Thyroid gland (tissue), 4 donors: ENCODE measurements around the gene ARL4A. TPM values are rescaled to one million over a fixed set of nuclear protein-coding genes. Genes with fewer than 3 reads are reported as not detected.

ENCODE experiments used
- DNase-seq, 2 donors: peaks; one replicate each; pipeline ENCODE4 v3.0.0-alpha.2; 2019
- H3K27ac ChIP-seq, 3 donors: fragments of 200-600 bp; sonication (generic); 1 replicate in 2 of 3; 2 replicates in 1 of 3; pipeline ENCODE4 v1.5.1; 2016 to 2019; ENCODE audit warnings: mild to moderate bottlenecking in 1 of 3, moderate library complexity in 1 of 3
- H3K27me3 ChIP-seq: fragments of 200-600 bp; sonication (generic); one replicate; pipeline ENCODE4 v1.5.1; 2019
- H3K36me3 ChIP-seq, 2 donors: fragments of 200-600 bp; sonication (generic); one replicate each; pipeline ENCODE4 v1.5.1; 2016 to 2019
- H3K4me1 ChIP-seq, 2 donors: fragments of 200-600 bp; sonication (generic); one replicate each; pipeline ENCODE4 v1.5.1; 2017 to 2019
- H3K4me3 ChIP-seq, 3 donors: fragments of 200-600 bp; sonication (generic); replicated peaks in 1 of 3; 1 replicate in 2 of 3; 2 replicates in 1 of 3; pipeline ENCODE4 v1.5.1; 2016; ENCODE audit warnings: mild to moderate bottlenecking in 1 of 3
- H3K9me3 ChIP-seq: fragments of 200-600 bp; sonication (generic); one replicate; pipeline ENCODE4 v1.5.1; 2017
- CTCF ChIP-seq, 6 experiments: fragments of 200-600 bp in 3 of 6; fragments of 450-650 bp in 3 of 6; sonication (generic) in 3 of 6; IDR thresholded peaks; one replicate each; pipeline ENCODE4 v1.5.1; 2016 to 2019; ENCODE audit warnings: antibody characterized with exemption in 6 of 6, mild to moderate bottlenecking in 2 of 6, inconsistent platforms in 1 of 6, moderate library complexity in 1 of 6
- POLR2A ChIP-seq, 2 donors: fragments of 450-650 bp; IDR thresholded peaks; one replicate each; pipeline ENCODE4 v1.6.1; 2017; ENCODE audit warnings: antibody characterized with exemption in 2 of 2, mild to moderate bottlenecking in 2 of 2, moderate library complexity in 1 of 2
- WGBS, 2 donors: methylation state at CpG; one replicate each; pipeline ENCODE4 v1.1.5; 2017; 5-methylcytosine and 5-hydroxymethylcytosine counted together
- intact Hi-C: fragments of 100-400 bp; cut with DNase I; formaldehyde crosslinking; loops from one replicate; pipeline ENCODE4 v1.15.1; 2023
- total RNA-seq, 4 donors: library from RNA; depleted of rRNA; stranded (reverse); fragments of >200 nt; gene quantifications; one replicate each; pipeline ENCODE4 v1.2.3, GENCODE V29; 2016

ARL4A gene
- total RNA-seq, 4 donors from 2014 or later: 30.6 to 87.6 (median 43.4) TPM

GRCh38 chr7:12646139-12646538, 41.3 kb upstream of the ARL4A start:
- H3K9me3 ChIP-seq: no peaks in the 10 kb centered on the region
- peaks cover 0 to 2% of the 10 kb centered on the region in 2 donors for H3K4me1 ChIP-seq
- no peaks in the 10 kb centered on the region for H3K36me3 ChIP-seq
- WGBS, 2 donors: 42 to 75% methylated on average over 1 of the region's 1 CpG
- no peak for DNase-seq
- TF ChIP-seq CTCF (IDR thresholded peaks at IDR 0.05) (no peak), POLR2A (IDR thresholded peaks at IDR 0.05) (no peak)
- H3K4me3 ChIP-seq: no peak overlapping the region
- intact Hi-C loops: no loop called here
- H3K27ac ChIP-seq: no peak overlapping the region
- no peaks in the 10 kb centered on the region for H3K27me3 ChIP-seq

GRCh38 chr7:12647364-12648219, 39.8 kb upstream of the ARL4A start:
- Histone ChIP-seq H3K9me3 (no peaks in the 10 kb centered on the region), H3K4me3 (no peak overlapping the region), H3K4me1 (no peaks in the 10 kb centered on the region), H3K27me3 (no peaks in the 10 kb centered on the region), H3K27ac (no peak overlapping the region), H3K36me3 (no peaks in the 10 kb centered on the region)
- no peak for TF ChIP-seq POLR2A (IDR thresholded peaks at IDR 0.05)
- TF ChIP-seq CTCF (IDR thresholded peaks at IDR 0.05): no peak
- intact Hi-C loops: no loop called here
- DNase-seq: no peak
- 90% methylated on average over 6 of the region's 6 CpGs for WGBS, 2 donors

DNA sequence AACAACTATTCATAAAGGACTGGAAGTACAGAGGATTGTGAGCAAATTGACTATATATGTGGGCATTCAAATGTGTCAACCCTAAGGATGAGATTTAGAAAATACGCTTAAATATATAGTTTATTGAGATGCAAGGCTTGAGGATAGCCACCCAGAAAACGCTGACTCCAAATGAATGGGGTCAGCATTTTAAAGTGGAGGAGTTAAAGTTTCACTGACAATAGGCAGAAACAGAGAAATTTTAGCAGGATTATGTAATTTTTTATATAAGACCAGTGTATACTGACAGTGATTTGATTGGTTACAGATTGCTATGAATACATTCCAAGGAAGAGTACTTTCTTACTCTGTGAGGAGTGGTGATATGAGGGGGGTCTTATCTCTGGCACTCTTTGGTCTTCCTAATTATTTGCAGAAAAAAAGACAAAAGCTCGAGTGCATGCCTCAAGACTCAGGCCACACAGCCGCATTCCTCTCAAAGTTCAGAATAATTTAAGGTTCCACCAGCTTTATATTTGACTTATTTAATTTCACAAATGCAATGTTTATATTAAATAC, 38.6 kb upstream of the ARL4A start:
- H3K9me3 ChIP-seq: no peaks in the 10 kb centered on the region
- H3K27me3 ChIP-seq: no peaks in the 10 kb centered on the region
- H3K36me3 ChIP-seq: no peaks in the 10 kb centered on the region
- TF ChIP-seq CTCF (IDR thresholded peaks at IDR 0.05) (no peak), POLR2A (IDR thresholded peaks at IDR 0.05) (no peak)
- H3K4me1 ChIP-seq: no peaks in the 10 kb centered on the region
- 81 to 84% methylated on average over 4 of the region's 4 CpGs for WGBS, 2 donors
- no peak overlapping the region for H3K27ac ChIP-seq
- no peak for DNase-seq
- intact Hi-C loops: no loop called here
- no peak overlapping the region for H3K4me3 ChIP-seq

- no peaks in the 10 kb centered on the region for H3K9me3 ChIP-seq
- DNase-seq: no peak
- no peaks in the 10 kb centered on the region for H3K4me1 ChIP-seq
- no peaks in the 10 kb centered on the region for H3K27me3 ChIP-seq
- no peak overlapping the region for H3K27ac ChIP-seq
- intact Hi-C loops: no loop called here
- H3K36me3 ChIP-seq: no peaks in the 10 kb centered on the region
- no peak for TF ChIP-seq POLR2A (IDR thresholded peaks at IDR 0.05)
- no peak for TF ChIP-seq CTCF (IDR thresholded peaks at IDR 0.05)
- H3K4me3 ChIP-seq: no peak overlapping the region
Measured at GRCh38 chr7:12649348-12649747, 38.1 kb upstream of the ARL4A start.

DNA sequence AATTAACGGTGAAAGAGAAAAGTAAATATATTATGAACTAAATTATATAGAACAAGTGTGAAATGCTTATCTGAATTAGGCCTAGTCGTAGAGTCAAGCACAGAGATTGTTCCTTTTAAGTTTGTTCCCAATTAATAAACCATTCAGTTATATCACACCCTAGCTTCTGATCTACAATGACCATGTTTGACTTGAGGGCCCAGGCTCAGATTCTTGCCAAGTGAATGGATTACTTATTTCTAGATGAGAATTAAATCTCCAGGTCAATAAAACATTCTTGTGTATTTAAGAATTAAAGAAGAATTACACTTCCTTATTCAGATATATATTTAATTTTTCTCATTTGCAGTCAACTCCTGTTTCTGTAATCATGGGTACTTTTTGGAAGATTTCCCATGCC, 37.4 kb upstream of the ARL4A start:
- TF ChIP-seq CTCF (IDR thresholded peaks at IDR 0.05) (no peak), POLR2A (IDR thresholded peaks at IDR 0.05) (no peak)
- Histone ChIP-seq H3K4me1 (no peaks in the 10 kb centered on the region), H3K4me3 (no peak overlapping the region), H3K27me3 (no peaks in the 10 kb centered on the region), H3K9me3 (no peaks in the 10 kb centered on the region), H3K36me3 (no peaks in the 10 kb centered on the region), H3K27ac (no peak overlapping the region)
- DNase-seq: no peak
- 92 to 97% methylated on average over 2 of the region's 2 CpGs for WGBS, 2 donors
- intact Hi-C loops: no loop called here
